HG02970 (cell line): ENCODE results near the gene AMBRA1.
"Not testable (repeated sequence)": the region's sequence is repeated elsewhere in the genome, so short reads cannot be mapped to it uniquely, and the experiment has no call there.

Experiments used
- ATAC-seq: cut with Tn5 transposase; IDR thresholded peaks from one replicate; pipeline ENCODE4 v1.9.1; 2021; ENCODE audit warnings: mild to moderate bottlenecking, moderate library complexity, moderate number of reproducible peaks; ENCODE audit not compliant: unreplicated experiment, low FRiP score

The AMBRA1 gene

DNA sequence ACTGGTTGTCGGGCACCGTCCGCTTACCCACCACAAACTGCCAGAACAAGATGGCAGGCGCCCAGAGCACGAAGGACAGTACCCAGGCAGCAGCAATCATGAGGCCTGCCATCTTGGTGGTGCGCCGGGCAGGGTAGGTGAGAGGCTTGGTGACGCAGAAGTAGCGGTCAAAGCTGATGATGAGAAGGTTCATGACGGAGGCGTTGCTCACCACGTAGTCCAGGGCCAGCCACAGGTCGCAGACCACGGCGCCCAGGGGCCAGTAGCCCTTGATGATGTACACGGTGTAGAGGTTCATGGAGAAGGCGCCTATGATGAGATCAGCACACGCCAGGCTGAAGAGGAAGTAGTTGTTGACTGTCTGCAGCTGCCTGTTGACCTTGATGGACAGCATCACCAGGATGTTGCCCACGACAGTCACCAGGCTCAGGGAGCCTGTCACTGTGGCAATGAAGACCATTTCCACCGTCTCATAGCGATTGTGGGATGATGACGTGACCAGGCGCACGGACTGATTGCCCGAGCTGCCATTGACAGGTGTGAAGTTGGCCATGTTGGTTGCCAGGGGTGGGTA lies 207.7 kb downstream of the AMBRA1 start:
- ATAC-seq, result no peak

DNA sequence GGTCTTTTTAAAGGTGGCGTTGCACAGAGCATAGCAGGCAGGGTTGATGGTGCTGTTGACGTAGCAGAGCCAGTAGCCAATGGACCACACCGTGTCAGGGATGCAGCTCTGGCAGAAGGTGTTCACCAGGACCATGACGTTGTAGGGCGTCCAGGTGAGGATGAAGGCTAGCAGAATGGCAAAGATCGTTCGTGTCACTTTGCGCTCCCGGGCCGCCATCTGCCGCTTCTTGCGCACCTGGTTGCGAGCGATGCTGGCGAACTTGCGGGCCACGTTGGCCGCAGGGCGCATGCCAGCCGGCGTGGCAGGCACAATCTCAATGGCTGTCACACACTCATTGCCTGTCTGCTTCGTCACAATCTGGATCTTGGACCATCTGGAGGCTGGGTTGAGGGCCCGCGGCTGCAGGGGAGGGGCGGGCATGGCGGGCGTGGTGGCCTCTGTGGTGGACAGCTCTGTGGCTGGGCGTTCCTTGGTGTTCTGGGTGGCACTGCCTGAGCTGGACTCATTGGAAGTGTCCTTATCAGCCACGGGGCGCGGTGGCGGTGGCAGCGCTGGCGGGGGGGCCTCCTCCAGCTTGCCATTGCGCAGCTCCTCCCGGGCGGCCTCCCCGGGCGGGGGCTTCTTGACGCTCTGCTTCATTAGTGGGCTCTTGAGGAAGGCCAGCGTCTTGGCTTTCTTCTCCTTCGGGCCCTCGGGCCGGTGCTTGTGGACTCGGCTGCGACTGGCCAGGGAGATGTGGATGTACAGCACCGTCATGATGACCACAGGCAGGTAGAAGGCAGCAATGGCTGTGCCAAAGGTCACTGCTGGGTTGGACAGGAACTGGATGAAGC lies 208.4 kb downstream of the AMBRA1 start:
- ATAC-seq, result no peak

DNA sequence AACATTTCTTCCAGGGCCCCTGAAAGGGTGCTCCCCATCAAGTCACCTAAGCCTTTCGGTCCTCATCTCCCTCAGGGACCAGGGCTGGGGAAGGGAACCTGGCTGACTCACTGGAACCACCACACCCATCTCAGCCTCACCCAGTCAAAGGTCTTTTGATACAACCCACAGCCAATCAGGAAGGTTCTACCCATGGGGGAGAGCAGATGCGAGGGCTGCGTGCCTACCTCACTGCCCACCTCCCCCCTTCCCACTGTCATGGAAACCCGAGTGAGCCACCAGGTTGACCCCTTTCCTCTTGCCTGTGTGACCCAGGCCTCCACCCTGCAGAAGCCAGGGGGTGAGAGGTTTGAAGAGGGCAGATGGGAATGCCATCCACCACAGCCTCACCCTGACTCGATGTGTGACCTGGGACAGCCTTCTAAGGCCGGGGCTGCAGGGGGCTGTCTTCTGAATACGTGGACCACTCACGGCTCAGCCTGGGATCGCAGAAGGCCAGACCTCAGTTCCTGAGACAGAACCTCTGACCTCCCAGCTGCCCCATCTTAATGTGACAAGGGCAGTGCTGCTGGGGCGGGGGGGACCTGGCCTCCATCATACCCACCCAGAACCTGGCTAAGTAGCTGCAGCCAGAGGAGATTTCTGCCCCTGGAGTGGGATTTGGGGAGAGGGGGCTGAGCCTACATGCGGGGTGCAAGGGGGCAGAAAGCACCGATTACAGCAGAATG lies 209.7 kb downstream of the AMBRA1 start:
- ATAC-seq, result no peak

DNA sequence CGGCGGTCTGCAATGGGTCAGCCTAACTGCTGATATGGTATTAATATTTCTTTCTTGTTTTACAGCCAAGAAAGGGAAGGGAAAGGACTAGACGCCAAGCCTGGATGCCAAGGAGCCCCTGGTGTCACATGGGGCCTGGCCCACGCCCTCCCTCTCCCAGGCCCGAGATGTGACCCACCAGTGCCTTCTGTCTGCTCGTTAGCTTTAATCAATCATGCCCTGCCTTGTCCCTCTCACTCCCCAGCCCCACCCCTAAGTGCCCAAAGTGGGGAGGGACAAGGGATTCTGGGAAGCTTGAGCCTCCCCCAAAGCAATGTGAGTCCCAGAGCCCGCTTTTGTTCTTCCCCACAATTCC lies 210.4 kb downstream of the AMBRA1 start:
- ATAC-seq, result no peak

DNA sequence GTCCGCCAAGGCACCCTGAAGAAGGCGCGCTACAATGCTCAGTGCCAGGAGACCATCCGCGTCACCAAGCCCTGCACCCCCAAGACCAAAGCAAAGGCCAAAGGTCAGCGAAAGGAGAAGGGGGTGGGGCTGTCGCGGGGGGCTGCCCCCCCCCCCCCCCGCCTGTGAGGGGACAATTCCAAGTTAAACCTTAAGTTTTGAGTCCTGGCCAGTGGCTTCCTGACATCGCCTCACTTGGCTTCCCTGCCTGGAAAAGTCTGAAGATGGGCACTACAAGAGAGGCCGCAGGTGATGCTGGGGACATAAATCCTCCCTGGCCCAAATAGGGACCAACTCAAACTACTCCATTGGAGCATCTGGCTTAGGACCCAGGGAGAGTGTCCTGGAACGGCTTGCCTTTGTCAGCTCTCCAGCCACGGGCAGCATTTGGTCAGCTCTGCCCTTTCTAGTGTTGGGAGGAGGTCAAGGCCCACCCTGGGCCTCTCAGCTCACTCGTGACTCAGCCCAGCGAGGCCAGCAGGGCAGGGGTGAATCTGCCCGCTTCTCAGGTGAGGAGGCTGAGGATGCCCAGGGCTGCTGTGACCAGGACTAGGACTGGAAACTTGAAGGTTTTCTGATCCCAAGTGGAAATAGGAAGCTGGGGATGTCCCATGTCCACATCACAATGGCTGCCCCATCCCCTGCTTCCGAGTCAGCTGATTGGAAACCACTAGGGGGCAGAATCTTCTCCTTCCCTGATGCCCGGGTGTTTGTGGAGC lies 211.0 kb downstream of the AMBRA1 start:
- no peak for ATAC-seq

DNA sequence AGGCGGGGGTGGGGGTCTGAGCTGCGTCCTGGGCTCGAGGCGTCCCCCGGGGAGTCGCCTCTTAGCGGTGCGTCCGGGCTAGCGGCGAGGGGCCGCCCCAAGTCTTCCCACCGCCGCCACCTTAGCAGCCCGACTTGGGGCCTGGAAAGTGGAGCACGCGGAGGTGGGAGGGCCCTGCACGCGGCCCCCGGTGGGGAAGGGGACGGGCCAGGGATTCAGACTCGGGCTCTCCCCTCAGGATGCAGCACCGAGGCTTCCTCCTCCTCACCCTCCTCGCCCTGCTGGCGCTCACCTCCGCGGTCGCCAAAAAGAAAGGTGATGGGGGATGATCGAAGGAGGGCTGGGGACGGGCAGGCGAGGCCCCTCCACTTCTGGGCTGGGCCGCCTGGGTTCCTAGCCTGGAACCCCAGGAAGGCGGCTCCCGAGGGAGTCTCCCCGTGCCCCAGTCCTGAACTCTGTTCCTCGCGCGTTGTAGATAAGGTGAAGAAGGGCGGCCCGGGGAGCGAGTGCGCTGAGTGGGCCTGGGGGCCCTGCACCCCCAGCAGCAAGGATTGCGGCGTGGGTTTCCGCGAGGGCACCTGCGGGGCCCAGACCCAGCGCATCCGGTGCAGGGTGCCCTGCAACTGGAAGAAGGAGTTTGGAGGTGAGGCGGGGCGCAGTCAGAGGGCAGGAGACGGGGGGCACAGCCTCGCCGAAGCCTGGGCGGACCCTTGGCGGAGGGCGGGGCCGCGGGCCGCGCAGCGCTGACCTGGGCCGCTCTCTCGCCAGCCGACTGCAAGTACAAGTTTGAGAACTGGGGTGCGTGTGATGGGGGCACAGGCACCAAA lies 211.8 kb downstream of the AMBRA1 start:
- no peak for ATAC-seq

DNA sequence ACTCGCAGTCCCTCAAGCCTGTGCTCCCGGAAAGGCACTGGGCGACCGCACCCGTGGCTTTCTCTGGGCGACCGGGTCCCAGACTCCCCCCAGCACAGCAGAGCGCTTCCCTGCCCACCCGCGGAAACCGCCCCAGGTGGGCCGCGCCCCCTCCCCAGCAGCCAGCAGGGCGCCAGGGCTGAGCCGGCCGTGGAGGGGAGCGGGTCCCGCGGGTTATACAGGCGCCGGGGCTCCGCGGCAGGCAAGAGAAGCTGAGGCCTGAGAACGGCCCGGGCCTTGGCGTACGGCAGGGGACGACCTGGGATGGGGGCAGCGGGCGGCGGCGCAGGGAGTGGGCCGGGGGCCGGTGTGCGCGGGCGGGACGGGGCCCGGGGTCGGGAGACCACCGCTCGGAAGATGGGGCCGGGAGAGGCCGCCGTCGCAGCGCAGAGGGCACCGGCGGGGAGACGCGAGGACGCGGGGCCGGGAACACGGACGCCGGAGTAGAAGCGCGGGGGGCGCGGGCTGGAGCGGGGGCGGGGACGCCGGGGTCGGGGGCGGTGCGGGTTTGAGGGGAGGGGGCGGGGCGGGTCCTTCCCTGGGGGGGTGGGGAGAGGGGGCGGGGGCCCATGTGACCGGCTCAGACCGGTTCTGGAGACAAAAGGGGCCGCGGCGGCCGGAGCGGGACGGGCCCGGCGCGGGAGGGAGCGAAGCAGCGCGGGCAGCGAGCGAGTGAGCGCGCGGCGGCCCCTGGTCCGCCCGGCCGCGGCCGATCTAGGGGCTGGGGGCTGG lies 212.6 kb downstream of the AMBRA1 start, which contains the start of gene MDK:
Gene MDK (plus strand): TSS at position 622 of the 771 bp plus-strand sequence. CDS start 389 bp downstream, outside the sequence.
- no peak for ATAC-seq

DNA sequence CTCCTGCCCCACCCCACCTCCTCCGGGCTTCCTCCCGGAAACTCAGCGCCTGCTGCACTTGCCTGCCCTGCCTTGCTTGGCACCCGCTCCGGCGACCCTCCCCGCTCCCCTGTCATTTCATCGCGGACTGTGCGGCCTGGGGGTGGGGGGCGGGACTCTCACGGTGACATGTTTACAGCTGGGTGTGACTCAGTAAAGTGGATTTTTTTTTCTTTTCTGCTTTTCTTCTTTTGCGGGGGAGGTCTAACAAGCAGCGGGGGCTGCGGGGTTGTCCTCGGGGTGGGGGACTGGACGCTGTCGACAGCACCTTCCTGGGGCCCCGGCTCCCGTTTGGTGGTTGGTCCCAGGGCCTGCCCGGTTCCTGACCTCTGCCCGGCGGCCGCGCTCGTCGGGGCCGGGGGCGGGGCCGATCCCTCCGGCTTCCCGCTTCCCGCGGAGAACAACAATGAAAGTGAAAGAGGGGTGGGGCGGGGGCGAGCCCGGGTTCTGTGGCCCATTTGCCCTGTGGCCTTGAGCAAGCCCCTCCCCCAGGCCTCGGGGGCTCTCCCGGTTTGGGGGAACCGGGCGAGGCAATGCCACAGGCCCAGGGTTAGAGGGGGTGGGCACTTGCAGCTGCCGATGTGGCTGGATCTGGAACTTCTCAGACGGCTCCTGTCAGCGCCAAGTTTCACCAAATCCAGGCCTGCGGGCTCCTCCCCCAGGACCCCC lies 213.3 kb downstream of the AMBRA1 start:
- ATAC-seq, result no peak

DNA sequence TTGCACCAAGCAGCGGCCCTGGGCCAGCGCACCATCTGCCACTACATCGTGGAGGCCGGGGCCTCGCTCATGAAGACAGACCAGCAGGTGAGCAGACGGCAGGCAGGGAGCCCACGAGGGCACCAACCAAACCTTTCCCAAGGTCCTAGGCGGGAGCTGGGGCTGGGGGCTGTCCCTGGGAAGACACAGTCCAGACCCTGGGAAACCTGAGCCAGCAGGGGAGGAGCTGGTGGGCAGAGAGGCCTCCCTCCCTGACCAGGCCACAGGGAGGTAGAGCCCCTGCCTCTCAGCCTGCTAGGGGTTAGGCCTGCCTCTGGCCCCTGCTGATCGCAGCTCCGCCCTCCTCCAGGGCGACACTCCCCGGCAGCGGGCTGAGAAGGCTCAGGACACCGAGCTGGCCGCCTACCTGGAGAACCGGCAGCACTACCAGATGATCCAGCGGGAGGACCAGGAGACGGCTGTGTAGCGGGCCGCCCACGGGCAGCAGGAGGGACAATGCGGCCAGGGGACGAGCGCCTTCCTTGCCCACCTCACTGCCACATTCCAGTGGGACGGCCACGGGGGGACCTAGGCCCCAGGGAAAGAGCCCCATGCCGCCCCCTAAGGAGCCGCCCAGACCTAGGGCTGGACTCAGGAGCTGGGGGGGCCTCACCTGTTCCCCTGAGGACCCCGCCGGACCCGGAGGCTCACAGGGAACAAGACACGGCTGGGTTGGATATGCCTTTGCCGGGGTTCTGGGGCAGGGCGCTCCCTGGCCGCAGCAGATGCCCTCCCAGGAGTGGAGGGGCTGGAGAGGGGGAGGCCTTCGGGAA lies 214.1 kb downstream of the AMBRA1 start:
- not testable (repeated sequence) for ATAC-seq

DNA sequence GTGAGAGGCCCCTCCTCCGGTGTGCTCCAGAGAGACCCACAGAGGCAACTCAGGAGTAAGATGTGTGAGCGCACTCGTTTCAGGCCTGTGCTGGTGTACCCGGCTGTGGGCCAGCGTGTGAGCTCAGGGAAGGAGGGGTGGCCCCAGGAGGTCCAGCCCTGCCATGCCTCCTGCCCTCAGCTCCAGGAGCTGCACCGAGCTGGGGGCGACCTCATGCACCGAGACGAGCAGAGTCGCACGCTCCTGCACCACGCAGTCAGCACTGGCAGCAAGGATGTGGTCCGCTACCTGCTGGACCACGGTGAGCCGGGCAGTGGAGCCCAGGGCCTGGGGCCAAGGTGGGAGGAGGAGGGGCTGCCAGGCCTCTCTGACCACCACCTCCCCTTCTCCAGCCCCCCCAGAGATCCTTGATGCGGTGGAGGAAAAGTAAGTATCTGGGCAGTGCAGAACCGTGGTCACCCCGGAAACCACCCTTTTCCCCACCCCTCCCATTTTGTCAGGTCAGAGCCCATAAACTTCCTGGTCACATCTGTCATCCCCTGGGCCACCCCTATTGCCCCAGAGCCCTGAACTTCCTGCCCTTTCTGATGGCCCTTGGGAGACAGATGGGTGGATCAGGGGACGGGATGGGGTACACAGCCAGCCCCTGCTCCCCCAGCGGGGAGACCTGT lies 214.9 kb downstream of the AMBRA1 start:
- no peak for ATAC-seq

DNA sequence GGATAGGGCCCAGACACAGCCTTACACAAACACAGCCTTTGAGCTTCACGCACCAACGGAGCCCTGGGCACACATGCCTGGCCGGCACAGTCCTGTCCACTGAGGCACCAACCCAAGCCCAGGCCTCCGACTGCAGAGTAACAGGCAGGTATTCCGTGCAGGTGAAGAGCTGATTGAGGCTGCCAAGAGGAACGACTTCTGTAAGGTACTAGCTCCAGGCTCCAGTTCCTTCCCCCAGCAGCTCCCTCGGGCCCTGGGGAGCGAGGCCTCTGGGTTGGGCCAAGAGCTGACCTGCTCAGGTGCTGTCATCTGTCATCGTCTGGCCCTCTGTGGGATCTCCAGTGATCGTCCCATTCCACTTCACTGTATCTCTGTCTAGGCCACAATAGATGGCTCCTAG lies 215.5 kb downstream of the AMBRA1 start:
- ATAC-seq, result no peak

DNA sequence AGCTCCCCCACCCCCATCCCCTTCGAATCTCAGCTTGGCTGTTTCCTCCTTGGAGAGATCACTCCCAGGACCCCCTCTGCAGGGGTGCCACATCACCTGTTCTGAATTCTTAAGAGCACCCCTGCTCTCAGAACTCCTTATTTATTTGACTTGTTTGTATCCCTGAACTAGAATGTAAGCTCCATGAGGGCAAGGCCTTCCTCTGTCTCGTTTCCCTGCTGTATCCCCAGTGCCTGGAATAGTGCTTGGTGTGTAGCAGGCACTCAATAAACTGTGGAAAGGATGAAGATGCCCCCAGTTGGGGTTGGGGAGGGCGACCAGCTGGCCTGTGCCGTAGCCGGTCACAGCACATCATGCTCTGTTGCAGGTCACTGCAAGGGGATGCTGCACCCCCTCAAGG lies 216.0 kb downstream of the AMBRA1 start:
- ATAC-seq, result no peak

DNA sequence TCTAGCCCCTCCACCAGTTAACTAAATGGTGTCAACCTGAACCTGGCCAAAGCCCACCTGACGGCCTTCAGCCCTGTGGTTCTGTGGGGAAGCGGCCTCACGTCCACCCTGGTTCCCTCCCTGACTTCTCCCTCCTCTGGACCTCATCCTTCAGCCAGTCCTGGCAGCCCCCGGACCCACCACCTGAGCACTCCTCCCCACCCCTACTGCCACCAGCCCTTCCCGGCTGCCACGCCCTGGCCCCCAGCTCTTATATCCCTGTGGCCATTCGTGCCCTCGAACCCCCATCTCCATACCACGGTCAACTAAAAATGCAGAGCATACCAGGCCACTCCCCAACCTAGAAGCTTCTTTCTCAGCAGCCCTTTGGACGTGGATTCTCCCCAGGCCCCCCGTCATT lies 216.5 kb downstream of the AMBRA1 start:
- no peak for ATAC-seq

DNA sequence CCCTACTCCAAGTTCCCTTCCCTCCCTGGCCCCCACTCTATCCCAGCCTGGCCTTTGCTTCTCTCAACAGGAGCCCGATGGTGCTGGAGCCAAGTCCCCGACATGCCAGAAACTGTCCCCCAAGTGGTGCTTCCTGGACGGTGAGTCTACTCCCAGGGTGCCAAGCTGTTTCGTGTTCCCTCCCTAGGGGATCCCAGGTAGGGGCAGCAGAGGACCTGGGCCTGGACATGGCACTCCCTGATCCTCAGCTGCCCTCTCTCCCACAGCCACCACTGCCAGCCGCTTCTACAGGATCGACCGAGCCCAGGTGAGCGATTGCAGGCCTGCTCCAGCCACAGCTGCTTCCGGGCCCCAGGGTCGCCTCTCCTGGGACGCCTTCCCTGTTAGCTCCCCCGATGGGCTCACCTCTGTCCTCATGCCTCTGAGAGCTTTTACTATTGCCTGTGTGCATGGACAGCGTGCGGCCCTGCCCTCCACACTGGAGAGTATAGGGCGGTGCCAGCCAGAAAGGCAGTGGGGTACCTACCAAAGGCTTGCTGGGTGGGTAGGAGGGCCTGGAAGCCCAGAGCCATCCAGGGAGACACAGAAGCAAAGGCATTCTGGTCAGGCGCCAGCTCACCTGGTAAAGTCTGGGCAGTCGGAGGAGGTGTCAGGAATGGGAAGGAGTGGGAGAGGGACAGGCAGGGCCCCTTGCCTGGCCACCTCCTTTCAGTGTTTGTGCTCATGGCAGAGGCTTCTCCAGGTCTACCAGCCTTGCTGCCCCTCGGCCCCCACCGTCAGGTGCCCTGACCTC lies 217.4 kb downstream of the AMBRA1 start:
- no peak for ATAC-seq

DNA sequence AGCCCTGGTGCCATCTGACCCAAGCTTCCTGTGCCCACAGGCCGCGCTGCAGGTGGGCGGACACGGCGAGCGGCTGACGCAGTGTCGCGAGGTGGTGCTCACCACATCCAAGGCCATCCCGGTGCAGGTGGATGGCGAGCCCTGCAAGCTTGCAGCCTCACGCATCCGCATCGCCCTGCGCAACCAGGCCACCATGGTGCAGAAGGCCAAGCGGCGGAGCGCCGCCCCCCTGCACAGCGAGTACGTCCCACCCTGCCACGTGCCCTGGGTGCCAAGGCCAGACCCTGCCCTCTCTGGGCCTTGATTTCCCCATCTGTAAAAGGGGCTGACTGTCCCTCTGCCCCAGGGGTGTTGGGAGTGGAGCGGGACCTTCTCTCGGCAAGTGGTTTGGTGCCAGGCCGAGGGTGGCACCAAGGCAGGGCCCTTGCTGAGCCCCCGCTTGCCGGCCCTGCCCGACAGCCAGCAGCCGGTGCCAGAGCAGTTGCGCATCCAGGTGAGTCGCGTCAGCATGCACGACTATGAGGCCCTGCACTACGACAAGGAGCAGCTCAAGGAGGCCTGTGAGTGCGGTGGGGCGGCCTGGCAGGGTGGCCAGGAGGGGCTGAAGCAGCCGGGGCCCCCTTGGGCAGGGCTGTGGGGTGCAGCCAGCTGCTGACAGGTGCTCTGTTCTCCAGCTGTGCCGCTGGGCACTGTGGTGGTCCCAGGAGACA lies 218.3 kb downstream of the AMBRA1 start:
- no peak for ATAC-seq

DNA sequence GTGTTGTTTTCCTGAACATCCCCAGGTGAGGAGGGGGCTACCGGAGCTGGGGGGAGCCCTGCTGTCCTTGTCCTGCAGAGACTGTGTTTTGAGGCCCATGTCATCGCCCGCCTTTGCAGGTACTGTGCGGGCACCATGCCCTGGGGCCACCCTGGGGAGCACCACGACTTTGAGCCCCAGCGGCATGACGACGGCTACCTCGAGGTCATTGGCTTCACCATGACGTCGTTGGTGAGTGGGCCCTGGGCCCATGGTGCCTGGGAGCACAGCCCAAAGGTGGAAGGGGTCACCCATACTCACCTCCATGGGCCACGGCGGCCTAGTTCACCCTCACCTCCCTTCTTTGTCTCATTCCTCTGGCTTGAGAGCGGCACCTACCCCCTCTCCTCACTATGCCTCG lies 219.0 kb downstream of the AMBRA1 start:
- no peak for ATAC-seq
